ENCODE measurements around the gene ARSG. TPM values are rescaled to one million over a fixed set of nuclear protein-coding genes. Genes with fewer than 3 reads are reported as not detected.

Gene ARSG
- total RNA-seq, 1 experiment from 2014 or later, result 63.2 TPM

DNA sequence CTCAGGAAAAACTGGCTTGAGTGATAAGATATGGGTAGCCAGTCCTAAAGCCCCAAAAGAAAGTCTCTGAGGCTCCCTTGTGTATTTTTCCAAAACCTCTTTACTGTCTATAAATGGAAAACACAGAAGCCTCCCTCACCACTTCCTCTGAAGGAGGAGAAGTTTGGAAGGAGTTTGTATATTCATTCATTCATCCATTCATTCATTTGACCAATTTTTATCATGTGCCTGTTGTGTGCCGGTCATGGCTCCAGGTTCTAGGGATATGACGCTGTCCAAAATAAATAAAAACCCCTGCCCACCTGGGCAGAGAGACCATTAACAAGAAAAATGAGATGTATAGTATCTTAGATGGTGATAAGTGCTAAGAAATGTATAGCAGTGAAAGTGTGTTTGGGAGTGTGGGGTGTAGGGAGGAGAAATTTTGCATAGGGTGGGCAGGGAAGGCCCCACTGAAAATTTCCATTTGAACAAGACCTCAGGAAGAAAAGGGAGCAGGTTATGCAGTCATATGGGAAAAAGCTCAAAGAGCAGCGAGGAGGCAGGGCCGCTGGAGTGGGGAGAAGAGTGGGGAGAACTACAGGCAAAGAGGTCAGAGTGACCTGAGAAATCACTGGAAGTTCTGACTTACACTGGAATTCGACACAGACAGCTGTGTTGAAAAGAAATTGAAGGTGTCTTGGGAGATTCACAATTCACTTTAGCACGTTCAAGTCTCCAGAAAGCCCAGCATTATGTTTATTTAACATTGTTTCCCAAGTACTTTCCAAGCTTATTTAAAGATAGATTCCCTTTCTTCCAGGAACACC lies 172.1 kb downstream of the ARSG start:
- H3K4me3 ChIP-seq (ENCODE audit: low read length), result no peak overlapping the region
- H3K79me2 ChIP-seq (ENCODE audit: low read length), result no peaks in the 10 kb centered on the region
- H3K9me3 ChIP-seq (ENCODE audit: low read length), result no peaks in the 10 kb centered on the region
- no peaks in the 10 kb centered on the region for H3K9me2 ChIP-seq (replicated peaks; ENCODE audit: insufficient read depth, low read length)
- no peak overlapping the region for H2AFZ ChIP-seq (ENCODE audit: low read length)
- no peak overlapping the region for H3K9ac ChIP-seq (ENCODE audit: low read length)
- H3K4me2 ChIP-seq (ENCODE audit: low read depth, low read length, poor library complexity, severe bottlenecking), result no peak overlapping the region
- no peak overlapping the region for H3K27ac ChIP-seq (ENCODE audit: low read length)
- H4K20me1 ChIP-seq (ENCODE audit: insufficient read depth, low read depth, low read length), result no peaks in the 10 kb centered on the region
- H3K36me3 ChIP-seq (ENCODE audit: insufficient read depth, low read length), result no peaks in the 10 kb centered on the region
- H3K4me1 ChIP-seq (ENCODE audit: low read length), result peaks cover 45% of the 10 kb centered on the region
- no peaks in the 10 kb centered on the region for H3K27me3 ChIP-seq (ENCODE audit: low read length)
- DNase-seq, result no peak

DNA sequence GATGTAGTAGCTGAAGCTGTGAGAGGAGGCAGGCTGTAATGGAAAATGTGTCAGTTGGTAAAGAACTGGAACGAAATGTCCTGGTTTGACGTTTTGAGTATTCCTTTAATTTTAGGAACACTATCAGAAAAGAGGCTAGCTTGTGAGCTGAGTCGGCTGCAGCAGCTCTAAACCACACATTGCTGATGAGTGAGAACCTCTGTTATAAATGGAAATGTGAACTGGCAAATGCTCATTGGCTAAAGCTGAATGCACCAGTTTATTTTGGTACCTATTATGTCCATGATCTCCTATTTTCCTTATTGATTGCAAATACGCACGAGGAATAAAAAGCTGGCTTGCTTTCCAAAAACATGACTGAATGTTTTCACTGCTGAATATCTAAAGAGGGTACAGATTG lies 177.0 kb downstream of the ARSG start:
- Histone ChIP-seq H3K4me3 (ENCODE audit: low read length) (no peak overlapping the region), H3K4me2 (ENCODE audit: low read depth, low read length, poor library complexity, severe bottlenecking) (no peak overlapping the region), H3K4me1 (ENCODE audit: low read length) (peaks cover 11% of the 10 kb centered on the region), H3K36me3 (ENCODE audit: insufficient read depth, low read length) (no peaks in the 10 kb centered on the region), H3K9ac (ENCODE audit: low read length) (no peak overlapping the region), H3K27me3 (ENCODE audit: low read length) (no peaks in the 10 kb centered on the region), H3K9me3 (ENCODE audit: low read length) (no peaks in the 10 kb centered on the region), H3K9me2 (replicated peaks; ENCODE audit: insufficient read depth, low read length) (no peaks in the 10 kb centered on the region), H3K27ac (ENCODE audit: low read length) (no peak overlapping the region), H4K20me1 (ENCODE audit: insufficient read depth, low read depth, low read length) (no peaks in the 10 kb centered on the region), H3K79me2 (ENCODE audit: low read length) (no peaks in the 10 kb centered on the region), H2AFZ (ENCODE audit: low read length) (no peak overlapping the region)
- no peak for DNase-seq

DNA sequence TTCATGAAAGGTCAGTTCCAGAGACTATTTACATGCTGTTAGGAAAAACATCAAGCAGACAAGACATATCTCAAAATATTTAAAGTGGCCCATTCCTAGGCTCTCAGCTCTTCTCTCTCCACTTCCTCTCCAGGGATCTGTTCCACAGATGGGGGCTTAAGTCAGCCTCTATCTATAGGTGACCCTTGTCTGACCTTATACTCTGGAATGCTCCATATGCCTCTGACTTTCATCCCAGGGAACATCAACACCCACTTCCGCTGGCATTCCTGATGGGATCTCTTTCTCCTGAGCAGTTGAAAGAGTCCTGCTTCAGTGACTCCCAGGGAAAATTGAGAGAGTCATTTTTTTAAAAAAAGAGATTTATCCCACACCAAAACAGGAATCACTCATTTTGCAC lies 177.5 kb downstream of the ARSG start:
- no peaks in the 10 kb centered on the region for H3K79me2 ChIP-seq (ENCODE audit: low read length)
- no peak for DNase-seq
- no peaks in the 10 kb centered on the region for H3K9me3 ChIP-seq (ENCODE audit: low read length)
- no peaks in the 10 kb centered on the region for H3K9me2 ChIP-seq (replicated peaks; ENCODE audit: insufficient read depth, low read length)
- no peaks in the 10 kb centered on the region for H3K27me3 ChIP-seq (ENCODE audit: low read length)
- no peaks in the 10 kb centered on the region for H3K36me3 ChIP-seq (ENCODE audit: insufficient read depth, low read length)
- no peak overlapping the region for H3K27ac ChIP-seq (ENCODE audit: low read length)
- H3K4me1 ChIP-seq (ENCODE audit: low read length), result peaks cover 11% of the 10 kb centered on the region
- no peaks in the 10 kb centered on the region for H4K20me1 ChIP-seq (ENCODE audit: insufficient read depth, low read depth, low read length)
- H3K4me3 ChIP-seq (ENCODE audit: low read length), result no peak overlapping the region
- H2AFZ ChIP-seq (ENCODE audit: low read length), result no peak overlapping the region
- H3K9ac ChIP-seq (ENCODE audit: low read length), result no peak overlapping the region
- H3K4me2 ChIP-seq (ENCODE audit: low read depth, low read length, poor library complexity, severe bottlenecking), result no peak overlapping the region

Small RNAs within 50 kb of the gene (small RNA-seq; reads per million reads assigned to genes)
- 0.12 reads per million for gene MIR635

Other genes with a start within 250 kb of the ARSG start
- gene AMZ2, start 43.5 kb upstream of the ARSG start, total RNA-seq (2014; rRNA removed; shearing (Covaris generic); ENCODE audit: low replicate concordance), result 66.7 and 136 TPM in 2 replicates
- 44.7 and 59.9 TPM in 2 replicates for gene SLC16A6, start 368 bp upstream of the ARSG start, total RNA-seq (2014; rRNA removed; shearing (Covaris generic); ENCODE audit: low replicate concordance)
- 28.7 and 33.0 TPM in 2 replicates for gene WIPI1, start 166.0 kb downstream of the ARSG start, total RNA-seq (2014; rRNA removed; shearing (Covaris generic); ENCODE audit: low replicate concordance)
- gene PRKAR1A, start 220.9 kb downstream of the ARSG start, total RNA-seq (2014; rRNA removed; shearing (Covaris generic); ENCODE audit: low replicate concordance), result 201 and 234 TPM in 2 replicates